Neural cell (in vitro differentiated cells): ENCODE measurements around the gene PRRC2B.
"Not testable (repeated sequence)": the region's sequence is repeated elsewhere in the genome, so short reads cannot be mapped to it uniquely, and the experiment has no call there.

Source experiments
- CTCF ChIP-seq: fragments of 450-650 bp; IDR thresholded peaks from 2 replicates; pipeline ENCODE4 v1.5.1; 2014; ENCODE audit warnings: antibody characterized with exemption, mild to moderate bottlenecking, moderate library complexity; ENCODE audit not compliant: poor library complexity, severe bottlenecking
- EZH2 ChIP-seq: fragments of 200-600, 300-800 bp; shearing (Covaris generic), sonication (generic); IDR thresholded peaks from 2 replicates; pipeline ENCODE4 v1.6.1; 2014; ENCODE audit warnings: antibody characterized with exemption, low read length, borderline replicate concordance, mild to moderate bottlenecking; ENCODE audit not compliant: insufficient read depth, poor library complexity, severe bottlenecking
- REST ChIP-seq: IDR thresholded peaks from 2 replicates; pipeline ENCODE4 v1.6.1; 2012; ENCODE audit warnings: borderline replicate concordance

- not testable (repeated sequence) for TF ChIP-seq CTCF, REST, EZH2
These were observed 48.9 kb upstream of the PRRC2B start for GRCh38 chr9:131344931-131345535.
